ENCODE measurements around the gene RASA1.
"Not testable (repeated sequence)": the region's sequence is repeated elsewhere in the genome, so short reads cannot be mapped to it uniquely, and the experiment has no call there.

The RASA1 gene

GRCh38 chr5:87268126-87268969, 665 bp downstream of the RASA1 start:
- Mint-ChIP-seq H3K36me3 (ENCODE audit: low read depth) (no peaks in the 10 kb centered on the region), H3K27me3 (no peaks in the 10 kb centered on the region), H3K4me3 (peak overlapping the region; percentile 98), H3K27ac (peak overlapping the region; percentile 98), H3K4me1 (ENCODE audit: low read depth) (peaks cover 36% of the 10 kb centered on the region), H3K9me3 (no peaks in the 10 kb centered on the region)

DNA sequence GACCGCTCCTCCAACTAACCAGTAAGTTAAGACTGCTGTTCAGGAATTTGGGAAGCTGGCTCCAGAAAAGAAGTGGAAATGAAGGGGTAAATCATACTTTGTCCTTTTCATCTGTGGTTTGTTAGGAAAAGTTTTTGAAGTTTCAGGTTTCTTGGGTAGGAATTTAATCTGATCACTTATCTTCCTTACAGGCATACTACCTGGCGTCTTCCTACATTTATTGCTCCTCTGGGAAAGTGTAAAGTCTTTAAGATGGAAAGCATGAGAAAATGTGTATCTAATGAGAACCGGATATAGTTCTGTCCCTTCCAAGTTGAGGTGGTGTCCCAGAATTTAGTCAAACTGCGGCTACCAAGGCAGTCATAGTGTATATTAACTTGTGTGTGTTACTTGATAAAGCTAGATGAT, 1.3 kb downstream of the RASA1 start:
- Mint-ChIP-seq H3K9me3 (no peaks in the 10 kb centered on the region), H3K4me1 (ENCODE audit: low read depth) (peaks cover 40% of the 10 kb centered on the region), H3K27ac (peak overlapping the region; percentile 88), H3K27me3 (no peaks in the 10 kb centered on the region), H3K36me3 (ENCODE audit: low read depth) (no peaks in the 10 kb centered on the region), H3K4me3 (peak overlapping the region; percentile 98)

DNA sequence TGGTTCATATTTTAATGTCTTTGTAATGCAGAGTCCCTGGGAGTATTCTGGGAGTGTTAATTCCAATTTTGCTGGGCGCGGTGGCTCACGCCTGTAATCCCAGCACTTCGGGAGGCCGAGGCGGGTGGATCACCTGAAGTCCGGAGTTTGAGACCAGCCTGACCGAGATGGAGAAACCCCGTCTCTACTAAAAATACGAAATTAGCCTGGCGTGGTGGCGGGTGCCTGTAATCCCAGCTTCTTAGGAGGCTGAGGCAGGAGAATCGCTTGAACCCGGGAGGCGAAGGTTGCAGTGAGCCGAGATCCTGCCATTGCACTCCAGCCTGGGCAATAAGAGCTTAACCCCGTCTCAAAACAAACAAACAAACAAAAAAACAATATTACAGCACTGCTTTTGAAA, 3.2 kb downstream of the RASA1 start:
- H3K4me1 Mint-ChIP-seq (ENCODE audit: low read depth): peaks cover 54% of the 10 kb centered on the region
- H3K27ac Mint-ChIP-seq, H3K27me3 Mint-ChIP-seq, H3K4me3 Mint-ChIP-seq, H3K9me3 Mint-ChIP-seq: not testable (repeated sequence)
- H3K36me3 Mint-ChIP-seq (ENCODE audit: low read depth): peaks cover 15% of the 10 kb centered on the region

- H3K27ac Mint-ChIP-seq: no peak overlapping the region
- no peaks in the 10 kb centered on the region for H3K27me3 Mint-ChIP-seq
- H3K4me1 Mint-ChIP-seq (ENCODE audit: low read depth): peaks cover 62% of the 10 kb centered on the region
- H3K36me3 Mint-ChIP-seq (ENCODE audit: low read depth): peaks cover 45% of the 10 kb centered on the region
- no peak overlapping the region for H3K4me3 Mint-ChIP-seq
- H3K9me3 Mint-ChIP-seq: no peaks in the 10 kb centered on the region
Observed at GRCh38 chr5:87276655-87277054, 9.0 kb downstream of the RASA1 start.

DNA sequence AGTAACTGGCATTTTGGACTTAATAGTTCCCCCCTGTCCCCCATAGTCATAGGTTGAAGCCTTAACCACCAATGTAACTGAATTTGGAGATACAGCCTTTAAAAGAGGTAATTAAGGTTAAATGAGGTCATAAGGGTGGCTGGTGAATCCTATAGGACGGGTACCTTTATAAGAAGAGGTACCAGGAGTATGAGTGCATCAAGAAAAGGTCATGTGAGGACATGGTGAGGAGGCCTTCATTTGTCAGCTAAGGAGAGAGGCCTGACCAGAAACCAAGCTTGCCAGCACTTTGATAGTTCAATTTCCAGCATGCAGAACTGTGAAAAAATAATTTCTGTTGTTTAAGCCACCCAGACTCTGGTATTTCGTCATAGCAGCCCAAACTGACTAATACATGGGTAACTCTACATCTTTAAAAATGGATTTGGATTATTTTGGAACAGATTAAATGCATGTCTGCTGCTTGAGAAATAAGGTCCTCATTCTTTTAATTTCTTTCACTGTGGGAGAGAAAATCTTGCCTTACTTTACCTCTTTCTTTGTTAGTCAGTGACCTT, 9.7 kb downstream of the RASA1 start:
- Mint-ChIP-seq H3K27ac (peak overlapping the region; percentile 18), H3K36me3 (ENCODE audit: low read depth) (peaks cover 52% of the 10 kb centered on the region), H3K4me3 (no peak overlapping the region), H3K4me1 (ENCODE audit: low read depth) (peaks cover 64% of the 10 kb centered on the region), H3K9me3 (no peaks in the 10 kb centered on the region), H3K27me3 (no peaks in the 10 kb centered on the region)

DNA sequence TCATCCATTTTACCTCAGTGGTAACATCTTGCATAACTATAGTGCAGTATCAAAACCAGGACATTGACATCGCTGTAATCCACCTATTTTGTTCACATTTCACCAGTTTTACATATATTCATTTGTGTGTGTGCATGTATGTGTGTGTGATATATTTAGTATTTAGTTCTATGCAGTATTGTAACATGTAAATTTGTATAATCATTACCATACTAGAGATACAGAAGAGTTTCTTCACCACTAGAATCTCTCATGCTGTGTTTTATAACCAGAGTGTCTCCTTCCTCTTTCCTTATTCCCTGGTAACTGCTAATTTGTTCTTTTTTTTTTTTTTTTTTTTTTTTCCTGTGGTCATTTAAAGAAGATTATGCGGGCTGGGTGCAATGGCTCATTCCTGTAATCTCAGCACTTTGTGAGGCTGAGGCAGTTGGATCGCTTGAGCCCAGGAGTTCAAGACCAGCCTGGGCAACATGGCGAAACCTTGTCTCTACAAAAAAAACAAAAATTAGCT, 11.0 kb downstream of the RASA1 start:
- Mint-ChIP-seq H3K4me3 (no peak overlapping the region), H3K4me1 (ENCODE audit: low read depth) (peaks cover 75% of the 10 kb centered on the region), H3K27me3 (no peaks in the 10 kb centered on the region), H3K27ac (no peak overlapping the region), H3K9me3 (no peaks in the 10 kb centered on the region), H3K36me3 (ENCODE audit: low read depth) (peaks cover 55% of the 10 kb centered on the region)

DNA sequence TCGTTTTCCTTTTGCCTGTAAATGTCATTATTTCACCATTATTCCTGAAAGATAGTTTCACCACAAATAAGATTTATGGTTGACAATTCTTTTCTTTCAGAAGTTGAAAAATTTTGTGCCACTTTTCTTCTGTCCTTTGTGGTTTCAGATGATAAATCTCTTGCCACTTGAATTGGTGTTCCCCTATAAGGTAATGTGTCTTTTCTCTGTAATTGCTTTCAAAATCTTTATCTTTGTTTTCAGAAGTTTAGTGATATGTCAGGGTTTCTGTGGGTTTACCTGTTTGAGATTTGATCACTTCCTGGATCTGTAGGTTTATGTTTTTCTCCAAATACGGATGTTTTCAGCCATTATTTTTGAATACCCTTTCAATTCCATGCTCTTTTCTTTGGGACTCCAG, 14.6 kb downstream of the RASA1 start:
- H3K27ac Mint-ChIP-seq: peak overlapping the region; percentile 81
- H3K4me3 Mint-ChIP-seq: peak overlapping the region; percentile 53
- H3K36me3 Mint-ChIP-seq (ENCODE audit: low read depth): peaks cover 44% of the 10 kb centered on the region

DNA sequence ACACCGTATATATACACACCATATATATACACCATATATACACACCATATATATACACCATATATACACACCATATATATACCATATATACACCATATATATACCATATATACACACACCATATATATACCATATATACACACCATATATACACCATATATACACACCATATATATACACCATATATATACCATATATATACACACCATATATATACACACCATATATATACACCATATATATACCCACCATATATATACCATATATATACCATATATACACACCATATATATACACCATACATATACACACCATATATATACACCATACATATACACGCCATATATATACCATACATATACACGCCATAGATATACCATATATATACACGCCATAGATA, 19.6 kb downstream of the RASA1 start:
- peaks cover 19% of the 10 kb centered on the region for H3K4me1 Mint-ChIP-seq (ENCODE audit: low read depth)
- not testable (repeated sequence) for H3K27me3 Mint-ChIP-seq

More for the DNA sequence above, 14.6 kb downstream of the RASA1 start:
- H3K27me3 Mint-ChIP-seq: no peaks in the 10 kb centered on the region
- no peaks in the 10 kb centered on the region for H3K9me3 Mint-ChIP-seq
- H3K4me1 Mint-ChIP-seq (ENCODE audit: low read depth): peaks cover 54% of the 10 kb centered on the region

GRCh38 chr5:87298692-87299362, 31.1 kb downstream of the RASA1 start:
- Mint-ChIP-seq H3K36me3 (ENCODE audit: low read depth) (peaks cover 19% of the 10 kb centered on the region), H3K27me3 (no peaks in the 10 kb centered on the region), H3K9me3 (no peaks in the 10 kb centered on the region), H3K4me3 (no peak overlapping the region), H3K27ac (no peak overlapping the region), H3K4me1 (ENCODE audit: low read depth) (peaks cover 79% of the 10 kb centered on the region)

More for the DNA sequence above, 19.6 kb downstream of the RASA1 start:
- H3K4me3 Mint-ChIP-seq, H3K27ac Mint-ChIP-seq, H3K9me3 Mint-ChIP-seq: not testable (repeated sequence)
- H3K36me3 Mint-ChIP-seq (ENCODE audit: low read depth): peaks cover 32% of the 10 kb centered on the region

DNA sequence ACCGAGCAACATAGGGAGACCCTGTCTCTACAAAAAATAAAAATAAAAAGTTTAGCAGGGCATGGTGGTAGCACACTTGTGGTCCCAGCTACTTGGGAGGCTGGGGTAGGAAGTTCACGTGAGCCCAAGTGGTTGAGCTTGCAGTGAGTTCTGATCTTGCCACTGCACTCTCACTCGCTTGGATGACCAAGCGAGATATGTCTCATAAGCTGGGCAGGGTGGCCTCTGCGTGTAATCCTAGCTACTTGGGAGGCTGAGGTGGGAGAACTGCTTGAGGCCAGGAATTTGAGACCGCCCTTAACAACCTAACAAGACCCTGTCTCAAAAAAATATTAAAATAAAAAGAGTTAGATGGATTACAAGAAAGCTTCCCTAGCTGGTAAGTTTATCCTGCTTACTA, 32.5 kb downstream of the RASA1 start:
- no peak overlapping the region for H3K4me3 Mint-ChIP-seq
- H3K9me3 Mint-ChIP-seq: no peaks in the 10 kb centered on the region
- H3K36me3 Mint-ChIP-seq (ENCODE audit: low read depth): peaks cover 33% of the 10 kb centered on the region
- H3K27ac Mint-ChIP-seq: no peak overlapping the region
- H3K4me1 Mint-ChIP-seq (ENCODE audit: low read depth): peaks cover 74% of the 10 kb centered on the region
- H3K27me3 Mint-ChIP-seq: no peaks in the 10 kb centered on the region

DNA sequence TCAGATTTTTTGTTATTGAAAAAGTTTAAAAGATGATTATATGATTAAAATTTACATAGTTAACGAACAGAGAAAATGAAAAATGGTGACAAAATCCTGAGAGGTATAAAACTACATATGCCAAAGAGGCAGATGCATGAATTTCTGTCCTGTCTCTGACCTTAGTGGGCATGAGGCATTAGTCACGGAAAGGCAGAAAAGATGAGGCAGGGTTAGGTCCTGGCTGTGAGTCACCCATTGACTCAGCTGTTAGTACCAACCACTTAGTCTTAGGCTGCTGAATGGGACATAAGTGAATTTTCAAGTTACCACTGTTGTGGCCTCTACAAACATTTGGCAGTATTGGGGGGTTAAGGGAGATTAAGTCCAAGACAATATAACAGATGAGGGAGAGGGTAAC, 33.1 kb downstream of the RASA1 start:
- H3K36me3 Mint-ChIP-seq (ENCODE audit: low read depth): peaks cover 38% of the 10 kb centered on the region
- H3K4me1 Mint-ChIP-seq (ENCODE audit: low read depth): peaks cover 74% of the 10 kb centered on the region
- H3K4me3 Mint-ChIP-seq: no peak overlapping the region
- H3K9me3 Mint-ChIP-seq: peaks cover 3% of the 10 kb centered on the region
- H3K27ac Mint-ChIP-seq: no peak overlapping the region
- no peaks in the 10 kb centered on the region for H3K27me3 Mint-ChIP-seq

- H3K4me3 Mint-ChIP-seq: no peak overlapping the region
- H3K9me3 Mint-ChIP-seq: peaks cover 8% of the 10 kb centered on the region
- H3K4me1 Mint-ChIP-seq (ENCODE audit: low read depth): peaks cover 61% of the 10 kb centered on the region
- H3K27ac Mint-ChIP-seq: no peak overlapping the region
- peaks cover 50% of the 10 kb centered on the region for H3K36me3 Mint-ChIP-seq (ENCODE audit: low read depth)
- H3K27me3 Mint-ChIP-seq: no peaks in the 10 kb centered on the region
Observed at GRCh38 chr5:87302061-87302460, 34.4 kb downstream of the RASA1 start.

GRCh38 chr5:87303324-87303723, 35.6 kb downstream of the RASA1 start:
- H3K4me1 Mint-ChIP-seq (ENCODE audit: low read depth): peaks cover 58% of the 10 kb centered on the region
- H3K4me3 Mint-ChIP-seq: no peak overlapping the region
- H3K27ac Mint-ChIP-seq: no peak overlapping the region
- peaks cover 8% of the 10 kb centered on the region for H3K9me3 Mint-ChIP-seq
- no peaks in the 10 kb centered on the region for H3K27me3 Mint-ChIP-seq
- H3K36me3 Mint-ChIP-seq (ENCODE audit: low read depth): peaks cover 55% of the 10 kb centered on the region

GRCh38 chr5:87306090-87306489, 38.4 kb downstream of the RASA1 start:
- H3K27me3 Mint-ChIP-seq, H3K9me3 Mint-ChIP-seq, H3K4me3 Mint-ChIP-seq, H3K27ac Mint-ChIP-seq: not testable (repeated sequence)
- Mint-ChIP-seq H3K4me1 (ENCODE audit: low read depth) (peaks cover 50% of the 10 kb centered on the region), H3K36me3 (ENCODE audit: low read depth) (peaks cover 58% of the 10 kb centered on the region)

GRCh38 chr5:87307796-87308423, 40.2 kb downstream of the RASA1 start:
- no peak overlapping the region for H3K4me3 Mint-ChIP-seq
- H3K9me3 Mint-ChIP-seq: peaks cover 8% of the 10 kb centered on the region
- peaks cover 49% of the 10 kb centered on the region for H3K36me3 Mint-ChIP-seq (ENCODE audit: low read depth)
- no peak overlapping the region for H3K27ac Mint-ChIP-seq
- H3K4me1 Mint-ChIP-seq (ENCODE audit: low read depth): peaks cover 37% of the 10 kb centered on the region
- no peaks in the 10 kb centered on the region for H3K27me3 Mint-ChIP-seq

All from stimulated activated naive CD8-positive, alpha-beta T cell treated with anti-CD3 and anti-CD28 coated beads, Interleukin-15, Interleukin-2, amounts not matched to agents 100 ng/mL and 50 ng/mL, for 24 hours (primary cell).